ENCODE measurements around the gene SEC24C.
A peak's percentile ranks its signal among the peaks of the same experiment; 100 is the strongest.

The SEC24C gene

DNA sequence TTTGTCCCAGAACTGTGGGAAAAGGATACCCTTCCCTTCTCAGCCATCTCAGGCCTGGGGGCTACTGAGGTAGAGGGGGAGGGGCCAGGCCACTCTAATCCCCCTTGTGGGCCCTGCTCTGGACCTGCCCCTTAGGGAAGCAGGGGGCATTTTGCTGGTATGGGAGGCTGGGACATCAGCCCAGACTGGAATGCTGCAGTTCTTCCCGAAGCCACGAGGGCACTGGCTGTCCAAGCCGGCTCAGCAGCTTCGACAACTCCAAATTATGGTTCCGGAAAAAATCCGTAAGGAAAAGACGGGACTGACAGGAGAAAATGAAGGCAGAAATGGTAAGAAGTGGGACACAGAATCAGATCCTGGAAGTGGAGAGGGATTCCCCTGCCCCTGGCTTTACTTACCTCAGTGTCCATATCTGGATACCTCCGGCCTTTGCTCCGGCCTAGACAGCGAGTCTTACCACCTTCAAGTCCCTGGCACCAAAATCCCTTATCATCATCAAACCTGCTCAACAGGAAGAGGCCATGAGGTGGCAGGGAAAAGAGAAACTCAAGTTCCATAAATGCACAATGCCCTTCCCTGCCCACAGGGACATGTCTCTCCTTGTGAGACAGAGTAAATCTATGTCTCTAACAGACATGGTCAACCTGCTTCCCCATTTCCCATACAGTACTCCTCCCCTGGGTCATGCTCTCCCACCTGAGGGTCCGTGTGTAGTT is 58.3 kb downstream of the SEC24C start:
- no peaks in the 10 kb centered on the region for H3K9me3 ChIP-seq (ENCODE audit: insufficient read depth, low read depth, low read length)
- TF ChIP-seq EZH2phosphoT487 (IDR thresholded peaks at IDR 0.05; ENCODE audit: borderline replicate concordance) = no peak
- no peak for TF ChIP-seq CTCF (conservative IDR thresholded peaks at IDR 0.05; ENCODE audit: low read length)
- peaks cover 70% of the 10 kb centered on the region; the same call in 1 of the 2 replicates for H3K36me3 ChIP-seq (ENCODE audit: insufficient read depth, low read length)
- H3K4me3 ChIP-seq (ENCODE audit: low read length, poor library complexity, severe bottlenecking) = no peak overlapping the region
- H2AFZ ChIP-seq (ENCODE audit: low read length) = no peak overlapping the region
- no peaks in the 10 kb centered on the region for H4K20me1 ChIP-seq (ENCODE audit: insufficient read depth, low read length, poor library complexity, severe bottlenecking)
- no peaks in the 10 kb centered on the region for H3F3A ChIP-seq (ENCODE audit: low read depth)
- H3K4me2 ChIP-seq (ENCODE audit: low read depth, low read length, poor library complexity, severe bottlenecking) = no peak overlapping the region
- no peak overlapping the region for H3K9ac ChIP-seq (ENCODE audit: low read depth, low read length, poor library complexity, severe bottlenecking)
- H3K9me2 ChIP-seq (replicated peaks; ENCODE audit: low read depth, low read length) = no peaks in the 10 kb centered on the region
- peaks cover 7% of the 10 kb centered on the region for H3K4me1 ChIP-seq (ENCODE audit: insufficient read depth, low read length, poor library complexity, severe bottlenecking)
- H3K79me2 ChIP-seq (ENCODE audit: insufficient read depth, low read length) = peaks cover 4% of the 10 kb centered on the region; the same call in 1 of the 2 replicates
- H3K27me3 ChIP-seq (ENCODE audit: insufficient read depth, low read length, poor library complexity, severe bottlenecking) = no peaks in the 10 kb centered on the region

DNA sequence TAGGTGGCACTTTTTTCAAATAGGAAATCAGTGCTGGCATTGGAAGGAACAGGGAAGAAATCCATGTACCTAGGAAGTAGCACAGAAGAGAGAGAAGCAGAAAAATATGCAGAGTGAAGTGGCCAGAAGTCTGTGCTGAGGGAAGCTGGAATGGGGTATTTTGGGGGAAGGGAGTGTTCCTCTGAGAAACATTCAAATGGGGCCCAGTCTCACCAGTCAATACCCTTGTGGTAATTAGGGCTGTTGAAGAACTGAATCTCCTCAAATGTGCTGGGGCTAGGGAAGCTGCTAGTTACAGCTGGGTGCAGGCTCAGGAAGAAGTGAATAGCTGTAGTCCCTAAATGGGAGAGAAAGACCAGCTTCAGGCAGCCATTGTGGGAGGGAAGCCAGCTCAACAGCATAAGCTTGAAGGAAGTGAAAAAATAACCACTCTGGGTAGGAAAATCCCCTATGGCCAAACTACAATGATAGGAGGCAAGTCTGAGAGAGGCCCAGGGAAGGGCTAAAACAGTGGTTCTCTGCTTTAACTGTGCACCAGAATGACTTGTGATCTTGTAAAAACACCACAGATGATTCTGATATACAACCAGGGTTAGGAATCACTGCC is 59.6 kb downstream of the SEC24C start:
- Histone ChIP-seq H3K9me2 (replicated peaks; ENCODE audit: low read depth, low read length) (no peaks in the 10 kb centered on the region), H3K9me3 (ENCODE audit: insufficient read depth, low read depth, low read length) (no peaks in the 10 kb centered on the region), H3F3A (ENCODE audit: low read depth) (no peaks in the 10 kb centered on the region), H4K20me1 (ENCODE audit: insufficient read depth, low read length, poor library complexity, severe bottlenecking) (no peaks in the 10 kb centered on the region), H3K79me2 (ENCODE audit: insufficient read depth, low read length) (peaks cover 10% of the 10 kb centered on the region; the same call in 1 of the 2 replicates), H3K4me1 (ENCODE audit: insufficient read depth, low read length, poor library complexity, severe bottlenecking) (peaks cover 15% of the 10 kb centered on the region), H3K4me2 (ENCODE audit: low read depth, low read length, poor library complexity, severe bottlenecking) (no peak overlapping the region), H3K27me3 (ENCODE audit: insufficient read depth, low read length, poor library complexity, severe bottlenecking) (no peaks in the 10 kb centered on the region), H3K4me3 (ENCODE audit: low read length, poor library complexity, severe bottlenecking) (no peak overlapping the region), H3K36me3 (ENCODE audit: insufficient read depth, low read length) (peaks cover 59% of the 10 kb centered on the region; the same call in 1 of the 2 replicates), H3K9ac (ENCODE audit: low read depth, low read length, poor library complexity, severe bottlenecking) (no peak overlapping the region), H2AFZ (ENCODE audit: low read length) (no peak overlapping the region)
- TF ChIP-seq EZH2phosphoT487 (IDR thresholded peaks at IDR 0.05; ENCODE audit: borderline replicate concordance) (no peak), CTCF (conservative IDR thresholded peaks at IDR 0.05; ENCODE audit: low read length) (no peak)

DNA sequence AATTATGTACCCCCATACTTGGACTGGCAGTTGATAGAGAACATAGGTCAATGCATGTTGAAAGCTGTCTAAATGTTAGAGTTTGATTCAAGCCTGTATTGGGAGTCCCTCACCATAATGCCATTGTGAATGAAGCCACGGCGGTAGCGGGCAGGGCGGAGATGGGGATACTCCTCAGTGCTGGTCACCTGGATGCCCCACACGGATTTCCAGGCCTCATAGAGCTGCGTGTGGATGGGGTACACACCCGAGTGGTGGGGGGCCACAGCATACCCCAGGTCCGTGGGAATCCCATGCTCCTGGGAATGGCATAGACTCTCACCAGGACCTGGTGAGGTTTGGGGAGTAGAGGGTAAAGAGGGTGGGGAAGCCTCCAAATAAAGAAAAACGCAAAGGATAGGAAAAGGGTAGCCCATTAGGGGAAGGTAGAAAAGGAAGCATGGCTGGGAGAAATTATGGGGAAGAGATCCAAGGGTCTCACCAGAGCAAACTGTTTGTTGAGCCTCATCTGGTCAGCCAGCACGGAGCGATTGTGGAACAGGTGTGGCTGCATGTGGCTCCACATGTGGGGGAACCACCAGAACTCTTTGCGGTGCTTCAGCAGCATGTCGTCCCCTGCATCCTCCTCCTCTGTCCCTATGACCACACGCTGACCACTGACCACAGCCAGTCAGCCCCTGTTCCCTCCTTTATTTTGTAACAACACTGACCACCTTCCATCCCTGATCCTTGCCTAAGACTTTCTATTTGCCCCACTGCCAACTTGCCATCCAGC is 62.2 kb downstream of the SEC24C start:
- H3K27me3 ChIP-seq (ENCODE audit: insufficient read depth, low read length, poor library complexity, severe bottlenecking) = no peaks in the 10 kb centered on the region
- H2AFZ ChIP-seq (ENCODE audit: low read length) = no peak overlapping the region
- H3K9me3 ChIP-seq (ENCODE audit: insufficient read depth, low read depth, low read length) = no peaks in the 10 kb centered on the region
- H3K36me3 ChIP-seq (ENCODE audit: insufficient read depth, low read length) = peaks cover 48% of the 10 kb centered on the region; the same call in 1 of the 2 replicates
- peaks cover 25% of the 10 kb centered on the region for H3K4me1 ChIP-seq (ENCODE audit: insufficient read depth, low read length, poor library complexity, severe bottlenecking)
- H3K9me2 ChIP-seq (replicated peaks; ENCODE audit: low read depth, low read length) = no peaks in the 10 kb centered on the region
- peaks cover 26% of the 10 kb centered on the region; the same call in 1 of the 2 replicates for H3K79me2 ChIP-seq (ENCODE audit: insufficient read depth, low read length)
- H4K20me1 ChIP-seq (ENCODE audit: insufficient read depth, low read length, poor library complexity, severe bottlenecking) = peaks cover 10% of the 10 kb centered on the region
- H3F3A ChIP-seq (ENCODE audit: low read depth) = no peaks in the 10 kb centered on the region
- TF ChIP-seq EZH2phosphoT487 (IDR thresholded peaks at IDR 0.05; ENCODE audit: borderline replicate concordance) (no peak), CTCF (conservative IDR thresholded peaks at IDR 0.05; ENCODE audit: low read length) (no peak)
- H3K4me2 ChIP-seq (ENCODE audit: low read depth, low read length, poor library complexity, severe bottlenecking) = peak overlapping the region; percentile 8
- no peak overlapping the region for H3K4me3 ChIP-seq (ENCODE audit: low read length, poor library complexity, severe bottlenecking)
- H3K9ac ChIP-seq (ENCODE audit: low read depth, low read length, poor library complexity, severe bottlenecking) = peak overlapping the region; percentile 12

Measured in Loucy (cell line).